CD4-positive, alpha-beta T cell treated with Interferon alpha-2 for 1 hour (primary cell): Measurements from ENCODE around the gene CMTM7.

ENCODE experiments used
- DNase-seq, 2 donors: peaks; one replicate each; pipeline ENCODE4 v3.0.0-alpha.2; 2020 to 2022

The CMTM7 gene

DNA sequence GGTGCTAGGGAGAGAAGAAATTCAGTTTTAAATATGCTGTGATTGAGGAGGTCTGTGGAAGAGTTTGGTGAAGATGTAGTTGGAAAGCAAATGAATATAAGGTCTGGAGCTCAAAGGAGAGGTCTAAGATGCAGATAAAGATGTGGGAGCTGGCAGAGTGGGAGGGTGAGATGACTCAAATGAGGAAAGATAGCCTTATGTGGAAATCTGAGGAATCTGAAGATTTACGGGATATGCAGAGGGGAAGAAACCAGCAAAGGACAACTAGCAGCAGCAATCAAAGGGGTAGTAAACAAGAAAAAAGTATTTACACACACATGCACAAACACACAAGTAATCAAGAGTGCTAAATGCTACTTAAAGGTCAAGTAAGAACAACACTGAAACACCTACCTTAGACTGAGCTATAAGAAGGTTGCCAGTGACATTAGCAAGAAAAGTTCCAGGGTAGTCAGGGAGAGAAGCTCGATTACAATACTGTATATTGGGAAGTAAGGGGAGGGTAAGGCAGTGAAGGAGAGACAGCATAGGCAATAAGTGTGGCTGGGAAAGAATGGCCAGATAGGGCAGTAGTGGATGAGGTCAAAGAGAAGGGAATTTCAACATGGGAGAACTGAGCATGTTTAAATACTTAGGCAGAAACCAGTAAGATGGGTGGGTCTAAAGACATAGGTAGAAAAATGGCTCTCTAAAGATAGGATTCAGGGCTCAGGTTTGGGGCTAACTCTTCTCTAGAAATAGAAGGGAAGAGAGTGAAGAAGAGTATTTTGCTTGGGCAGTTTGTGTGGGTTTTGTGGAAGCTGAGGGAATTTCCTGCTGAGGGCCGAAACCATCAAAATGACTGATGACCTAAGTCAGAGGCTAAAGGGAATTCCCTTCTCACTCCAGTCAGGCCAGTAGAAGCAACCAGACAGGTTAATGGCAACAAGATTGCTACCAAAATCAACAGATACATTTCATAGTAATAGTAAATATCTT, 102.1 kb downstream of the CMTM7 start:
- DNase-seq, result no peak

DNA sequence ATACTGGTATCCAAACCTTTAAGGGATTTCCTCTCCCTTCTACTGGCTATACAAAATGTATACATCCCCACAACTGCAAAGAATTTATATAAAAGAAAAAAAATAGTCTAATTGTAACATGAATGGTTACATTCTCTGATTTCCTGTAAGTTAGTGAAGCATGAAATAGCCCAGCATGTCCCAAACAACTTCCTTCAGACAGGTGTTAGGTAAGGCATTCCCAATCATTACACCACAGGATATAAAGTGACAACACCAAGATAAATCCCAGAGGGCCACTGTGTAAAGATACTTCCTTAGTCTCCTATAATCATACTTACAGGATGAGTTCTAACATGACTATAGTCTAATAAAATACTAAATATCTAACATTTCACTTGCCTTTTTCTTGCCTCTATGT, 103.4 kb downstream of the CMTM7 start:
- no peak for DNase-seq

DNA sequence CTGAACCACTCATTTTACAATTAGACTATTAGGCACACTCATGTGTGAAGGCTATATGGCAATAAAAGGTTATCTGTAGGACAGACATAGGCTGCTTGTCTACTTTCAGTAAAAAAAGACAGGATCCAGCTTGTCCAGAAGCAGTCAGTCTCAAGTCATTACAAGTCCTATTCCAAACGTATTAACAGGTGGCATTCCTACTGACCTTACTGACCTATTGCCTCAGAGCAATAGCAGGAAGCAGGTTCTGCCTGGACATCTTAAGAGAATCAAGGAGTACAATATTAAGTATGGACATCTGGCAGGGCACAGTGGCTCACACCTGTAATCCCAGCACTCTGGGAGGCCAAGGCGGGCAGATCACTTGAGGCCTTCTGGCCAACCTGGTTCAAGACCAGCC, 104.0 kb downstream of the CMTM7 start:
- no peak for DNase-seq

GRCh38 chr3:32498252-32498651, 106.6 kb downstream of the CMTM7 start:
- no peak for DNase-seq

DNA sequence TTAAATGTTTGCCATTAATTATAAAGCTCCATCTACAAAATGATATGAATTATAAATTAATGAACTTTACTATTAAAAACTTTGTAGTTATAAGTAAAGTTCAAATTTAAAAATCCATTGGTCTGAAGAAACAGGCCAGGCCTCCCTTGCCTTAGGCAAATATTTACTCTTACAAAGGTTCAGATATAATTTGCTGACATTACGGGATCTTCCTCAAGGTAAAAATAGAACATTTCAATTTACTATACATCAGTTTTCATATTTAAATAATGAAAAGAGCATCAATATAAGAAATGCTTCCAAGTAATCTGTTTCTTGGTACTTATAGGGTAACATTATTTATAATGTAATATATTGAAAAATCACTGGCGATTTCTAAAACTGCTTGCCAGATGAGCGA, 107.3 kb downstream of the CMTM7 start:
- no peak for DNase-seq

DNA sequence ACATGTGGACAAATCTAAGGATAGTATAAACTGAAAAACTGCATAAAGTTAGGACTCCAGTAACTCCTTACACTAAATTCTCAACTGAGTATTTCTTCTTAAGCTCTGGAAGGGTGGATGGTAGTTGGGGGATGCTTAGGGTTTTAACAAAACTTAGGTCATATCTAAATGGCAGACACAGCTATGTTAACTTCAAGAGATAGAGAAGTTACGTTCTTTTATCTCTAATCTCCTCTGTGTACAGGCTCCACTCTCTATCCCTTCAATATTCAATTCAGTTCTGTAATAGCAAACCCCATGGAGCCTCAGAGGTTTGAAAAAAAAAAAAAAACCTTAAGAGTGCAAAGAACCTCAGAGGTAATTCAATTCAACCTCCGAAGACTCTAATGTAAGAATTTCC, 107.9 kb downstream of the CMTM7 start:
- DNase-seq, result no peak

GRCh38 chr3:32500231-32500630, 108.6 kb downstream of the CMTM7 start:
- DNase-seq, result no peak

DNA sequence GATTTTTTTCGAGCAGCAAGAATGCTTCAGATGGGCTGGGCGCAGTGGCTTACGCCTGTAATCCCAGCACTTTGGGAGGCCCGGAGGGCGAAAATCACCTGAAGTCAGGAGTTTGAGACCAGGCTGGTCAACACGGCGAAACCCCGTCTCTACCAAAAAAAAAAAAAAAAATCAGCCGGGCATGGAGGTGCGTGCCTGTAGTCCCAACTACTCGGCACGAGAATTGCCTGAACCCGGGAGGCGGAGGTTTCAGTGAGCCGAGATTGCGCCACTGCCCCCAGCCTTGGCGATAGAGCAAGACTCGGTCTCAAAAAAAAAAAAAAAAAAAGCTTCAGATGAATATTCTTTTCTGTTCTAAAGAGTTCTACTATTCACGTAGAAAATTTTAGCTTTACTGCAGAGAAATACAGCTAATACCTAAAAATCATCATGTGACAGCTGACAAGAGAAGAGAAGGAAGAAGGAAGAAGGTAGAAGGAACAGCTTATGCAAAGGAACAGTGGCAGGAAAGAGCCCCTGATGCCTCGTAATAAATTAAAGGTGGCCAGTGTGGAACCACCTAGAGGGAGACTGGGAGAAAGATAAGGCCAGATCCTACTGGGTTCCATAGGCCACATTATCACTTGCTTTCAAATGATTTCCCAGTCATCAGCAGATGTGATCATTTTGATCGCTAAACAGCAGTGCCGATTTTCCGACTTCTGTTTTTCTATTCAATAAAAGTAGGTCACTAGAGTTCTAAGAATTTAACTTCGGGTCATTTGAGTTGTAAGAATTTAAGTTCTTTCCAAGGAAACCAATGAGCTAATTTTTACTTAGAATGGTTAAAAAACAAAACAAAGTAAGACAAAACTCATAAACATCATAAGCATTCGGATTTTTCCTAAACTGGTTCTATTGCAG, 109.5 kb downstream of the CMTM7 start:
- DNase-seq, result peak in 1 of 2 donors; percentile 49

DNA sequence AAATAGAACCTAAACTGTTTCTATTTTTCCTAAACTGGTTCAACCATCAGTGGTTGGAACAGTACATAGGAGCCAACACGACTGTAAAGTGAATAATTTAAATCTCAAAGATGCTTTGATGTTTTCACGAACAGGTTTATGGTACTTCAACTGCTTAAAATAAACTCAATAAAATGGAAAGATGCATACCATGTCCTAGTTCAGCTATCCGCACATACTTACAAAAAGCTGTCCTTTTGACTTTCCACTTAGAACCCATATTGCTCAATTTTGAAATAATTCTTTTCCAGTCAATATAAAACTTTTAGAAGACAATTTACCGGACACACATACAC, 110.1 kb downstream of the CMTM7 start:
- no peak for DNase-seq

DNA sequence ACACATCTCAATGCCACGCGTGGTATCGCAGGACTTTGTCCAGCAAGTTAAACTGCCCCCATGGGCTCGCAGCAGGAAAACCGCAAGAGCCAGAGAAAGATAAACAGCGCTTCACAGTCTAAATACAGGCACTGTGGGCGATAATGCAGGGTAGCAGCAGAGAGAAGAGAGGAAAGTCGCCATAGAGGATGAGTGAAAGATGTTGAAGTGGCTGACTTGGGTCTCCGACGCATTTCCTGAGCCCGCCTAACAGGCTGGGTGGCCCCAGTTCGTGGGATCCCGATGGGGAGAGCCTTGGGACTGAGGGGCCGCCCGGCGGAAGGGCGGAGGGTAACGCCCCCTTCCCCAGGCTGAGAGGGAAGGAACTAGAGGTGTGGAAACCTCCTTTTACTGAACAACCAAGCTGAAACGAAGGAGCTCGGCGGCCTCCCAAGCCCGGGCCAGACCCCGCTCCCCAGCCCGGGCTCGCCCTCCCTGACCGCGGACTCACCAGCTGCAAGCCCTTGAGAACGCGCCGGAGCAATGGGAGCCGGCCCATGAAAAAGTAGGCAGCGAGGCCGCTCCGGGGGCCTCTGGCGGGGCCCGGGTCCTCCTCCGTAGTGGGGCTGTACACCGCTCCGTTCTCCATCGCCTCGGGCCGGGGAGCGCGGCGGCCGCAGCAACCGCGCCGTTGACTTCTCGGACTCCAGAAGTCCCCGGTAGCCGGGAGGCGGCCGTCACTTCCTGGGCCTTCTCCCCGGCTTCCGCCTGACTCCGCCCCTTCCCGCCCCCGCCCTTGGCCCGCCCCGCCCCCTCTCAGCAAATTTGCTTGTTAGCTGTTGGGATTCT, 110.7 kb downstream of the CMTM7 start, which contains the start of gene CMTM6:
Gene CMTM6 (minus strand): TSS at position 735 of the 828 bp plus-strand sequence. CDS start 107 bp downstream, at position 628.
- DNase-seq, result peak; percentile 80 to 81

DNA sequence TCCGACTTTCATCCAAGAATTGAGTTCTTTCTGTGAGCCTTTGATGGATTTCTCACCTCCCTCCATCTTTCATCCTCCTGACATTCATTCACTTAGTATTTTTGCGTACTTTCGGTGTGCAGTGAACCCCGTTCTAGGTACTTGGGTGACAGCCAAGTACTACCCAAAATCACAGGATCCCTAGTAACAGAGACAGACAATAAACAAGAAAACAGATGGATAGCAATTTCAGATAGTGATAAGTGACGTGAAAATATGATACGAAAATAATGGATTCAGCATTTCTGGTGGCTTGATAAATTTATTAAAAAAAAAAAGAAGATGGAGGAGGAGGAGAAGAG, 111.3 kb downstream of the CMTM7 start:
- DNase-seq, result no peak
